ENCODE data around the gene U2AF2. TPM values are rescaled to one million over a fixed set of nuclear protein-coding genes. Genes with fewer than 3 reads are reported as not detected.
A peak's percentile ranks its signal among the peaks of the same experiment; 100 is the strongest.

U2AF2 gene
- polyA plus RNA-seq, 1 experiment, result 90.7 TPM

GRCh38 chr19:55646889-55647731 lies 7.7 kb upstream of the U2AF2 start:
- Histone ChIP-seq H3K27ac (ENCODE audit: low read depth, low read length) (peak overlapping the region; percentile 2), H3K27me3 (ENCODE audit: control insufficient read depth, insufficient read depth, low read length) (no peaks in the 10 kb centered on the region), H3K4me3 (ENCODE audit: low read depth, low read length) (peak overlapping the region; percentile 79), H3K9me3 (ENCODE audit: control insufficient read depth, insufficient read depth, low read length) (no peaks in the 10 kb centered on the region; the same call in 1 of the 2 replicates)
- CTCF ChIA-PET, result interaction anchor here (1.0 to 2.1 kb wide), 4 partner anchors 8 to 179 kb away, joined by 4 to 8 read pairs (median 6); no protein-coding TSS in a partner anchor
- POLR2A ChIA-PET, result interaction anchor here (0.8 to 1.0 kb wide), 2 partner anchors 11 to 12 kb away, joined by 3 read pairs; no protein-coding TSS in a partner anchor
- no peak for TF ChIP-seq CTCF (IDR thresholded peaks at IDR 0.05; ENCODE audit: low read depth, low read length)
- no peak for DNase-seq (ENCODE audit: low read depth, low spot score)

DNA sequence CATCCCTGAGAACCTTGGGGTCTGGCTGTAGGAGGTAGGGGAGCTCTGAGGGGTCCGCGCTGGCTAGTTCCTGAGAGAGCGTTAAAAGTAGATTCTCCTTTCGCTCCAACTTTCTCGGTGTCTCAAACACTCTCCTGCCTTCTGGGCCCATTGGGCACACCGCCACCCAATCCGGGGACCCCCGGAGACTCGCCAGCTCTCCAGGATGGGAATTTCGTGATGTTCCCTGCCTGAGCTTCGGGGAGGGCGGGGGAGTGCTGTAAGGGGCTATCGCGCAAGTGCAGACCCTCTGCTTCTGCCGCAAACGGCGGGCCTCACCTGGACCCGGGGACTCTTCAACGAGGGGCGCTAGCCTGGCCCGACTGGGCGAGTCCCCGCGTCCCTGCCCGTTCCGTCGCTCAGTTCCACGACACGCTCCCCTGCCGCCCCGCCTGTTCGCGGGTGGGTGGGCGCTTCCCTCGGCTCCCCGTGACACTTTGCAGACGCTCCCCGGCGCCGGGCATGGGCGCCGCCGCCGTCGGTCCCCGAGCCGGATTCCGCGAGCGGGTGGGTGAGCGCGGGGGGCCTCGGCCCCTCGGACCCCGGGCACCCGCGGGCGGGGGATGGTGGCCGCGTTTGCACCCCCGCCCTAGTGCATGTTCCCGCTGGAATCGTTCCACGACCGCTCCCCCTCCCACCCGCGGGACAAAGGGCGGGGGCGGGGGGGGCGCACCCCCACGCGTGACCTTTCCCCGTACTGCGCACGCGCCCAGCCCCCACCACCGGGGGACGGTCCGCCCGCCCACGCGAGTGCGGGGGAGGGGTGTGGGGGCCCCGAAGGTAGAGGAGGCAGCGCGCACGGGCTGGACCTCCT lies 6.9 kb upstream of the U2AF2 start, which contains the start of gene CCDC106:
TSS of gene CCDC106 (plus strand) at position 481 of the 853 bp plus-strand sequence. CDS start 835 bp downstream, outside the sequence.
- no peak for TF ChIP-seq CTCF (IDR thresholded peaks at IDR 0.05; ENCODE audit: low read depth, low read length)
- no peaks in the 10 kb centered on the region for H3K27me3 ChIP-seq (ENCODE audit: control insufficient read depth, insufficient read depth, low read length)
- POLR2A ChIA-PET, result interaction anchor here (0.8 to 1.0 kb wide), 2 partner anchors 12 to 13 kb away, joined by 3 read pairs; no protein-coding TSS in a partner anchor
- peak within 1 kb of the TSS; percentile 31 for H3K27ac ChIP-seq (ENCODE audit: low read depth, low read length)
- CTCF ChIA-PET, result interaction anchor here (1.0 to 1.5 kb wide), 3 partner anchors 9 to 17 kb away, joined by 4 to 8 read pairs (median 6); no protein-coding TSS in a partner anchor
- H3K4me3 ChIP-seq (ENCODE audit: low read depth, low read length), result peak within 1 kb of the TSS; percentile 79
- no peak for DNase-seq (ENCODE audit: low read depth, low spot score)
- no peaks in the 10 kb centered on the region; the same call in 1 of the 2 replicates for H3K9me3 ChIP-seq (ENCODE audit: control insufficient read depth, insufficient read depth, low read length)

GRCh38 chr19:55648585-55649267 lies 6.1 kb upstream of the U2AF2 start:
- ChIA-PET POLR2A (interaction anchor here (0.6 kb wide), 1 partner anchor 20 kb away, joined by 6 read pairs; no protein-coding TSS in a partner anchor), CTCF (interaction anchor here (0.6 kb wide), 1 partner anchor 1198 kb away, joined by 3 read pairs; no protein-coding TSS in a partner anchor)
- no peak overlapping the region for H3K27ac ChIP-seq (ENCODE audit: low read depth, low read length)
- no peak for TF ChIP-seq CTCF (IDR thresholded peaks at IDR 0.05; ENCODE audit: low read depth, low read length)
- no peaks in the 10 kb centered on the region; the same call in 1 of the 2 replicates for H3K9me3 ChIP-seq (ENCODE audit: control insufficient read depth, insufficient read depth, low read length)
- no peak for DNase-seq (ENCODE audit: low read depth, low spot score)
- H3K4me3 ChIP-seq (ENCODE audit: low read depth, low read length), result peak overlapping the region; percentile 79
- H3K27me3 ChIP-seq (ENCODE audit: control insufficient read depth, insufficient read depth, low read length), result no peaks in the 10 kb centered on the region

DNA sequence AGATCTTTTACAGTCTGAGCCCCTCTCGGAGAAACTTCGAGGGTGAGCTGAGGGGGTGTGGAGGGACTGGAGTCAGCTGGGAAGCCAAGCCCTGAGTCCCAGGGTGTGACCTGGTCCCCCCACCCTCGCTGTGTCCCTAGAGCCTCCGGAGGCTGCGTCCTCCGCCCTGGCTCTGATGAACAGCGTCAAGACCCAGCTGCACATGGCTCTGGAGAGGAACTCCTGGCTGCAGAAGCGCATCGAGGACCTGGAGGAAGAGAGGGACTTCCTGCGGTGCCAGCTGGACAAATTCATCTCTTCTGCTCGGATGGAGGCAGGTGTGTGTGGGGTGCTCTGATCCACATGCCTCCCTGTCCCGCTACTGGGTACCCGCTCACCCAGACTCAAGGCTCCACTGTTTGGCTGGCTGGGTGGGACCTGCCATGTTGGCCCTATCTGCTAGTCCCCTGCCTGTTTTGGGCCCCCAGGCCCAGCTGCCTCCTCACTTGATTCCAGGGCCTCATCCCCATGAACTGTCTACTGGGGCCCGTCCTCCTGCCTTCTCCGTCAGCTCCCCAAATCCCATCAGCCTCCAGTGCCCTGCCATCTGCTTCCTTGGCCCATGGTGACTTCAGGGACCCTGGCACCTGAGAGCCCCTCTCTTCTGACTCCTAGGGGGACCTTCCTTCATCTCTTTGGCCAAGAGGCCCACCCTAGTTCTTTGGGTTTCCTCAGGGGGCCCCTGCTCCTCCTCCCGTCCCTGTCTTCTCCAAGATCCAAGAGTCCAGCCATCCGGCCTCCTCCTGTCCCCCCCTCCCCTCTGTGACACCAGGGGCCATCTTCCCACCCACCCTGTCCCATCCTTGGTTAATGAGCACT lies 5.3 kb upstream of the U2AF2 start:
- POLR2A ChIA-PET, result interaction anchor here (0.6 kb wide), 1 partner anchor 21 kb away, joined by 6 read pairs; no protein-coding TSS in a partner anchor

More for the DNA sequence above, 5.3 kb upstream of the U2AF2 start:
- no peak overlapping the region for H3K27ac ChIP-seq (ENCODE audit: low read depth, low read length)
- peak overlapping the region; percentile 79 for H3K4me3 ChIP-seq (ENCODE audit: low read depth, low read length)
- H3K9me3 ChIP-seq (ENCODE audit: control insufficient read depth, insufficient read depth, low read length), result no peaks in the 10 kb centered on the region; the same call in 1 of the 2 replicates
- CTCF ChIA-PET, result interaction anchor here (0.6 kb wide), 1 partner anchor 1198 kb away, joined by 3 read pairs; no protein-coding TSS in a partner anchor
- no peak for TF ChIP-seq CTCF (IDR thresholded peaks at IDR 0.05; ENCODE audit: low read depth, low read length)
- no peaks in the 10 kb centered on the region for H3K27me3 ChIP-seq (ENCODE audit: control insufficient read depth, insufficient read depth, low read length)
- no peak for DNase-seq (ENCODE audit: low read depth, low spot score)
